MCF 10A (cell line): ENCODE measurements around the gene STIM1. TPM values are rescaled to one million over a fixed set of nuclear protein-coding genes. Genes with fewer than 3 reads are reported as not detected.

Experiments
- BruUV-seq: library from RNA; stranded (reverse); fragments of 400-500 nt; replicated peaks from 2 replicates; lab custom pipeline; 2021; lab: Mats Ljungman, UMichigan
- CTCF ChIA-PET: fragments of 300-600 bp; sonication (Branson Sonifier 250); formaldehyde crosslinking; extraction: SDS; loops from one replicate; lab custom pipeline; 2021; ENCODE audit warnings: antibody characterized with exemption, inconsistent platforms; lab: Yijun Ruan, JAX
- POLR2A ChIA-PET: fragments of 300-600, 350-650 bp; sonication (Branson Sonifier 250); formaldehyde crosslinking; extraction: SDS; loops from one replicate; lab custom pipeline; 2020; ENCODE audit warnings: antibody characterized with exemption, inconsistent platforms; lab: Yijun Ruan, JAX
- DNase-seq: peaks from one replicate; pipeline ENCODE4 v3.0.0-alpha.2; 2018; ENCODE audit not compliant: unreplicated experiment
- H3K27ac Mint-ChIP-seq: one replicate; pipeline ENCODE4 v1.8.0; 2022; ENCODE audit warnings: mild to moderate bottlenecking, low read depth, mixed read lengths; ENCODE audit not compliant: unreplicated experiment
- H3K27me3 Mint-ChIP-seq: one replicate; pipeline ENCODE4 v1.8.0; 2022; ENCODE audit warnings: mixed read lengths; ENCODE audit not compliant: insufficient read depth, unreplicated experiment
- H3K36me3 Mint-ChIP-seq: one replicate; pipeline ENCODE4 v1.8.0; 2022; ENCODE audit warnings: mild to moderate bottlenecking, moderate library complexity, mixed read lengths; ENCODE audit not compliant: insufficient read depth, unreplicated experiment
- H3K4me1 Mint-ChIP-seq: one replicate; pipeline ENCODE4 v1.8.0; 2022; ENCODE audit warnings: mixed read lengths; ENCODE audit not compliant: insufficient read depth, unreplicated experiment
- H3K4me3 Mint-ChIP-seq: one replicate; pipeline ENCODE4 v1.8.0; 2022; ENCODE audit warnings: mild to moderate bottlenecking, moderate library complexity, mixed read lengths; ENCODE audit not compliant: unreplicated experiment
- H3K9me3 Mint-ChIP-seq: one replicate; pipeline ENCODE4 v1.8.0; 2022; ENCODE audit warnings: mixed read lengths; ENCODE audit not compliant: unreplicated experiment
- intact Hi-C: fragments of 100-400 bp; cut with micrococcal nuclease; formaldehyde crosslinking; loops from 2 replicates; pipeline ENCODE4 v1.14.1; 2022
- total RNA-seq: library from RNA; stranded (reverse); gene quantifications from 2 replicates; pipeline ENCODE4 v1.2.3, GENCODE V29; 2022
- TF ChIP-seq, protein P1 (sequence below): fragments of 200-600 bp; IDR thresholded peaks from one replicate; pipeline ENCODE4 v1.8.0; 2022; ENCODE audit warnings: antibody characterized with exemption, mild to moderate bottlenecking; ENCODE audit not compliant: unreplicated experiment

The STIM1 gene
- total RNA-seq, 1 experiment from 2014 or later: 41.2 TPM

DNA sequence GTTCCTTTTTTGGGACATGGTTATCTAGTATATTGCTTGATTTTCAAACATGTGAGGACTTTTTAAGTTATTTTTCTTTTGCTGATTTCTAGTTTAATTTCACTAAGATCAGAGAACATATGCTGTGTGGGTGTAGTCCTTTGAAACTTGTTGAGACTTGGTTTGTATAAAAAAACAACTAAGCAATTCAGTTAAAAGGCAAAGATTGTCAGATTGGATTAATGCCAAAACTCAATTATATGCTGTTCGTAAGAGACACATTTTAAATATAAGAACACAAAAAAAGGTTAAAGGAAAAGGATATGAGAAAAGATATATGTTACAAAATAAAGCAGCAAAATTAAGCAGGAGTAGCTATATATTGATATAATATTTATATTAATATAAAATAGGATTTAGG is 221.3 kb downstream of the STIM1 start:
- Mint-ChIP-seq H3K9me3 (no peaks in the 10 kb centered on the region), H3K4me3 (peak overlapping the region; percentile 28), H3K36me3 (no peaks in the 10 kb centered on the region), H3K4me1 (peaks cover 11% of the 10 kb centered on the region), H3K27me3 (no peaks in the 10 kb centered on the region), H3K27ac (peak overlapping the region; percentile 75)
- POLR2A ChIA-PET: interaction anchor here (0.7 to 0.9 kb wide), 2 partner anchors 18 to 222 kb away, joined by 4 to 5 read pairs; partner anchors contain the start of gene STIM1
- intact Hi-C loops: no loop called here
- DNase-seq: peak; percentile 9
- TF ChIP-seq, protein P1, sequence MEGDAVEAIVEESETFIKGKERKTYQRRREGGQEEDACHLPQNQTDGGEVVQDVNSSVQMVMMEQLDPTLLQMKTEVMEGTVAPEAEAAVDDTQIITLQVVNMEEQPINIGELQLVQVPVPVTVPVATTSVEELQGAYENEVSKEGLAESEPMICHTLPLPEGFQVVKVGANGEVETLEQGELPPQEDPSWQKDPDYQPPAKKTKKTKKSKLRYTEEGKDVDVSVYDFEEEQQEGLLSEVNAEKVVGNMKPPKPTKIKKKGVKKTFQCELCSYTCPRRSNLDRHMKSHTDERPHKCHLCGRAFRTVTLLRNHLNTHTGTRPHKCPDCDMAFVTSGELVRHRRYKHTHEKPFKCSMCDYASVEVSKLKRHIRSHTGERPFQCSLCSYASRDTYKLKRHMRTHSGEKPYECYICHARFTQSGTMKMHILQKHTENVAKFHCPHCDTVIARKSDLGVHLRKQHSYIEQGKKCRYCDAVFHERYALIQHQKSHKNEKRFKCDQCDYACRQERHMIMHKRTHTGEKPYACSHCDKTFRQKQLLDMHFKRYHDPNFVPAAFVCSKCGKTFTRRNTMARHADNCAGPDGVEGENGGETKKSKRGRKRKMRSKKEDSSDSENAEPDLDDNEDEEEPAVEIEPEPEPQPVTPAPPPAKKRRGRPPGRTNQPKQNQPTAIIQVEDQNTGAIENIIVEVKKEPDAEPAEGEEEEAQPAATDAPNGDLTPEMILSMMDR: no peak
- CTCF ChIA-PET: interaction anchor here (0.7 to 15.6 kb wide), 2 partner anchors 206 to 230 kb away, joined by 3 to 1105 read pairs; partner anchors contain the start of genes RHOG and STIM1
- BruUV-seq: no TSS peak

DNA sequence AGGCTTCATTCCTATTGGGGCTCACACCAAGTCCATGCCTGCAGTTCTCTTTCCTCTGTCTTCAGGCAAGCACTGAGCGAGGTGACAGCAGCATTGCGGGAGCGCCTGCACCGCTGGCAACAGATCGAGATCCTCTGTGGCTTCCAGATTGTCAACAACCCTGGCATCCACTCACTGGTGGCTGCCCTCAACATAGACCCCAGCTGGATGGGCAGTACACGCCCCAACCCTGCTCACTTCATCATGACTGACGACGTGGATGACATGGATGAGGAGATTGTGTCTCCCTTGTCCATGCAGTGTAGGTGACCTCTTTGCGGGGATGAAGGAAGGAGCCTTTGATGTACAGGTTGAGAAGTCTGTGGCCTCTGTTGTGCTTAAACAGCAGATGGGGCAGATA is 227.7 kb downstream of the STIM1 start:
- ChIA-PET POLR2A (interaction anchor here (0.6 kb wide), 1 partner anchor 21 kb away, joined by 3 read pairs; no protein-coding TSS in a partner anchor), CTCF (interaction anchor here (4.9 to 6.1 kb wide), 2 partner anchors 11 to 233 kb away, joined by 31 to 67 read pairs; no protein-coding TSS in a partner anchor)
- TF ChIP-seq, protein P1: no peak
- H3K27ac Mint-ChIP-seq: no peak overlapping the region
- H3K36me3 Mint-ChIP-seq: peaks cover 19% of the 10 kb centered on the region
- no peaks in the 10 kb centered on the region for H3K27me3 Mint-ChIP-seq
- no peak overlapping the region for H3K4me3 Mint-ChIP-seq
- H3K9me3 Mint-ChIP-seq: no peaks in the 10 kb centered on the region
- no TSS peak for BruUV-seq
- no peak for DNase-seq
- intact Hi-C loops: no loop called here
- H3K4me1 Mint-ChIP-seq: no peaks in the 10 kb centered on the region

DNA sequence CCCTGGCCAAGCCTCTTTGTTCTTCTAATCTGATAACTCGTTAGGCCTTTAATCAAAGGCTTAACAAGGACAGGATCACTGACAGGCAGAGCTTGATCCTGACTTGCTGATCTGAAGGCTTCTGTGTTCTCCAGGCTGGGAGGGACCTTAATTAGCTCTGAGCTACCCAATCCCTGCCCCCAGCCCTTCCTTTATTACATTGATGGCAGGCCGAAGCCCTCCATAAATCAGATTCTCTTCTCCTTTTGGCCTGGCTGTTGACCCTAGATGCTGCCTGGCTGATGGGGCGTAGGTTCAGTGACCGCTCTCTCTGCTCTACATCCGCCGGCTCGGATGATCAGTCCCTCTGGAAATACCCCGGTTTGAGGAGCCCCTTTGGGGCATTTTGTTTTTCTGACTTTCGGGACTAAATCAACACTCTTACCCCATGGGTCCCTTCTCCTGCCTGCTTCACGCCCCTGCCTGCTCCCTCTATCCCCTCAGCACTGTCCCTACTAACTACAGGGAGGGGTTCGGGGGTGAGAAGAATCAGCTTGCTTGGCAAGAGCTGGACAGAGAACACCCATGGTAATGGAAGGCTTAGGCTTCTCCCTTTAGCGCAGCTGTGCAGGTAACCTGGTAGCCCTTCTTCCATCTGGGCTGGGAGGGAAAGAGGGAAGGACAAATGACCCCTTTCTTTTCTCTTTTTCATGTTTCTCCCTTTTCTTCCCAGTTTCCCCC is 229.1 kb downstream of the STIM1 start:
- ChIA-PET CTCF (interaction anchor here (0.6 to 6.1 kb wide), 4 partner anchors 12 to 235 kb away, joined by 4 to 67 read pairs (median 19); no protein-coding TSS in a partner anchor), POLR2A (interaction anchor here (1.3 kb wide), 1 partner anchor 240 kb away, joined by 5 read pairs; no protein-coding TSS in a partner anchor)
- Mint-ChIP-seq H3K4me1 (no peaks in the 10 kb centered on the region), H3K27me3 (no peaks in the 10 kb centered on the region), H3K27ac (no peak overlapping the region), H3K9me3 (no peaks in the 10 kb centered on the region), H3K36me3 (peaks cover 26% of the 10 kb centered on the region), H3K4me3 (no peak overlapping the region)
- DNase-seq: no peak
- BruUV-seq: no TSS peak
- TF ChIP-seq, protein P1: no peak
- intact Hi-C loops: no loop called here

DNA sequence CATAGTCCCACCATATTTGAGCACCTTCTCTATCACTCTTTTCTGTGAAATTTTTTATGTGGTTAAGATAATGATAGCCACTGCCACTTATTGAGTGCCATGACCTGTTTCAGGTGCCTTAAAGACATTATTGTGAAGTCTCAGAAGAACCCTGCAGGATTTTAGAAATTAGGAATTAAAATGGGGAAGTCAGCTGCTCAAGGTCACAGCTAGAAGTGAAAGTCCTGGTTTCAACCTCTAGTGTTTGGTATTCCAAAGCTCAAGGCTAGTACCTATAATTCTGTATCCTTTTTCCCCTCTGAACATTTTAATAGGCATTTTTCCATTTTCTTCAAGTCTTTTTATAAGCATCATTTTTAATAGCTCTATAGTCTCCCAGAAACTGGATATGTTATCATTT is 230.1 kb downstream of the STIM1 start:
- no TSS peak for BruUV-seq
- Mint-ChIP-seq H3K4me3 (no peak overlapping the region), H3K4me1 (no peaks in the 10 kb centered on the region), H3K27ac (no peak overlapping the region), H3K36me3 (peaks cover 26% of the 10 kb centered on the region), H3K9me3 (no peaks in the 10 kb centered on the region), H3K27me3 (no peaks in the 10 kb centered on the region)
- CTCF ChIA-PET: interaction anchor here (1.0 to 6.1 kb wide), 5 partner anchors 13 to 240 kb away, joined by 3 to 67 read pairs (median 7); no protein-coding TSS in a partner anchor
- DNase-seq: no peak
- intact Hi-C loops: no loop called here
- TF ChIP-seq, protein P1: no peak
- POLR2A ChIA-PET: interaction anchor here (0.6 to 1.3 kb wide), 2 partner anchors 241 to 625 kb away, joined by 3 to 5 read pairs; no protein-coding TSS in a partner anchor
